Hepatocyte (in vitro differentiated cells): ENCODE measurements around the gene SERPINH1. TPM values are rescaled to one million over a fixed set of nuclear protein-coding genes. Genes with fewer than 3 reads are reported as not detected.

ENCODE experiments used
- DNase-seq: peaks from one replicate; pipeline ENCODE4 v3.0.0-alpha.2; 2016; ENCODE audit warnings: low spot score
- H2AFZ ChIP-seq: fragments of 200-600 bp; sonication (generic); 2 replicates; pipeline ENCODE4 v1.6.0; 2016; ENCODE audit warnings: antibody characterized with exemption, mild to moderate bottlenecking
- H3K27ac ChIP-seq: fragments of 200-600 bp; sonication (generic); 2 replicates; pipeline ENCODE4 v1.5.1; 2016; ENCODE audit warnings: mild to moderate bottlenecking
- H3K27me3 ChIP-seq: fragments of 200-600 bp; sonication (generic); 2 replicates; pipeline ENCODE4 v1.6.1; 2016
- H3K36me3 ChIP-seq: fragments of 200-600 bp; sonication (generic); replicated peaks from 2 replicates; pipeline ENCODE4 v1.5.1; 2016; ENCODE audit warnings: low read depth; ENCODE audit not compliant: insufficient read depth
- H3K4me1 ChIP-seq: fragments of 200-600 bp; sonication (generic); 2 replicates; pipeline ENCODE4 v1.5.1; 2016; ENCODE audit warnings: mild to moderate bottlenecking, moderate library complexity; ENCODE audit not compliant: insufficient read depth
- H3K4me2 ChIP-seq: fragments of 200-600 bp; sonication (generic); 2 replicates; pipeline ENCODE4 v1.6.0; 2016
- H3K4me3 ChIP-seq: fragments of 200-600 bp; sonication (generic); 2 replicates; pipeline ENCODE4 v1.5.1; 2016; ENCODE audit warnings: mild to moderate bottlenecking
- H3K79me2 ChIP-seq: fragments of 200-600 bp; sonication (generic); 2 replicates; pipeline ENCODE4 v1.6.0; 2017; ENCODE audit warnings: mild to moderate bottlenecking
- H3K9me2 ChIP-seq: fragments of 200-600 bp; sonication (generic); replicated peaks from 2 replicates; pipeline ENCODE4 v1.6.0; 2017; ENCODE audit warnings: mild to moderate bottlenecking; ENCODE audit not compliant: insufficient read depth
- H3K9me3 ChIP-seq: fragments of 200-600 bp; sonication (generic); 2 replicates; pipeline ENCODE4 v1.5.1; 2016; ENCODE audit warnings: low read depth, mild to moderate bottlenecking
- H4K20me1 ChIP-seq: fragments of 200-600 bp; sonication (generic); 2 replicates; pipeline ENCODE4 v1.6.0; 2016; ENCODE audit warnings: mild to moderate bottlenecking; ENCODE audit not compliant: insufficient read depth, poor library complexity, severe bottlenecking
- EZH2 ChIP-seq: fragments of 200-600 bp; sonication (generic); IDR thresholded peaks from 2 replicates; pipeline ENCODE4 v1.6.1; 2016; ENCODE audit warnings: antibody characterized with exemption, mild to moderate bottlenecking, borderline replicate concordance
- EZH2phosphoT487 ChIP-seq: fragments of 200-600 bp; sonication (generic); IDR thresholded peaks from one replicate; pipeline ENCODE4 v1.6.1; 2018; ENCODE audit warnings: antibody characterized with exemption, mild to moderate bottlenecking, low read depth, moderate library complexity; ENCODE audit not compliant: unreplicated experiment, severe bottlenecking
- WGBS: methylation state at CpG from one replicate; pipeline ENCODE4 v1.1.6; 2016; ENCODE audit warnings: low lambda C conversion rate; ENCODE audit errors: missing lambda C conversion rate; 5-methylcytosine and 5-hydroxymethylcytosine counted together
- polyA plus RNA-seq: library from polyadenylated mRNA; unstranded; fragments of >200 nt; fragmentation: Nextera tagmentation; extraction: Ambion mirVana; gene quantifications from 2 replicates; pipeline ENCODE4 v1.2.1, GENCODE V29; 2016
- total RNA-seq: library from RNA; depleted of rRNA; stranded (reverse); fragments of >200 nt; gene quantifications from 2 replicates; pipeline ENCODE4 v1.2.3, GENCODE V29; 2014
- TF ChIP-seq, protein P1 (sequence below): fragments of 200-600 bp; sonication (generic); IDR thresholded peaks from 2 replicates; pipeline ENCODE4 v1.5.1; 2016; ENCODE audit warnings: antibody characterized with exemption, mild to moderate bottlenecking; ENCODE audit not compliant: poor library complexity

Gene SERPINH1
- total and polyA plus RNA-seq, 2 experiments from 2014 or later, result 479 to 805 TPM

DNA sequence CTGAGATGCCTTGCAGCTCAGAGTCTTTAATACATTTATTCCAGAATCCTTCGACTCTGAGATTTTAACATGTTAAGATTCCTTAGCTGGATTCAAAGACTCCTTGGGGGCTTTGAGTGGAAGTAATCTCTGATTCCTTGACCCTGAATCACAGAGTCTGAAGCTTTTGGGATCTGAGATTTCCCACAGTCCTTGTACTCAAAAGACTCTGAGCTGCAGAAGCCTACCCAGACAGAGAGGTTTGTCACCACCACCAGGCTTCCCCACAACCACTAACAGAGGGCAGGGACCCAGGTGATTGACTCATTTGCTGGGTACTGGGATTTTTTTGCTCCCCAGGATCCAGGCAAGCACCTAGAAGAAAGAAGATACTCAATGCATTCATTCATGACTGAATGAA, 1.4 kb upstream of the SERPINH1 start:
- H3K4me3 ChIP-seq, result no peak overlapping the region
- no peak overlapping the region for H2AFZ ChIP-seq
- no peaks in the 10 kb centered on the region for H3K27me3 ChIP-seq
- peaks cover 33% of the 10 kb centered on the region for H3K79me2 ChIP-seq
- H3K9me2 ChIP-seq, result no peaks in the 10 kb centered on the region
- H3K36me3 ChIP-seq, result no peaks in the 10 kb centered on the region
- H4K20me1 ChIP-seq, result peaks cover 15% of the 10 kb centered on the region
- no peak overlapping the region for H3K4me2 ChIP-seq
- H3K4me1 ChIP-seq, result peaks cover 54% of the 10 kb centered on the region
- peak overlapping the region; percentile 99 for H3K27ac ChIP-seq
- H3K9me3 ChIP-seq, result no peaks in the 10 kb centered on the region
- TF ChIP-seq EZH2phosphoT487, result no peak
- TF ChIP-seq, protein P1, sequence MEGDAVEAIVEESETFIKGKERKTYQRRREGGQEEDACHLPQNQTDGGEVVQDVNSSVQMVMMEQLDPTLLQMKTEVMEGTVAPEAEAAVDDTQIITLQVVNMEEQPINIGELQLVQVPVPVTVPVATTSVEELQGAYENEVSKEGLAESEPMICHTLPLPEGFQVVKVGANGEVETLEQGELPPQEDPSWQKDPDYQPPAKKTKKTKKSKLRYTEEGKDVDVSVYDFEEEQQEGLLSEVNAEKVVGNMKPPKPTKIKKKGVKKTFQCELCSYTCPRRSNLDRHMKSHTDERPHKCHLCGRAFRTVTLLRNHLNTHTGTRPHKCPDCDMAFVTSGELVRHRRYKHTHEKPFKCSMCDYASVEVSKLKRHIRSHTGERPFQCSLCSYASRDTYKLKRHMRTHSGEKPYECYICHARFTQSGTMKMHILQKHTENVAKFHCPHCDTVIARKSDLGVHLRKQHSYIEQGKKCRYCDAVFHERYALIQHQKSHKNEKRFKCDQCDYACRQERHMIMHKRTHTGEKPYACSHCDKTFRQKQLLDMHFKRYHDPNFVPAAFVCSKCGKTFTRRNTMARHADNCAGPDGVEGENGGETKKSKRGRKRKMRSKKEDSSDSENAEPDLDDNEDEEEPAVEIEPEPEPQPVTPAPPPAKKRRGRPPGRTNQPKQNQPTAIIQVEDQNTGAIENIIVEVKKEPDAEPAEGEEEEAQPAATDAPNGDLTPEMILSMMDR, result no peak
- TF ChIP-seq EZH2, result no peak
- no peak for DNase-seq
- 53% methylated on average over 1 of the region's 1 CpG for WGBS

DNA sequence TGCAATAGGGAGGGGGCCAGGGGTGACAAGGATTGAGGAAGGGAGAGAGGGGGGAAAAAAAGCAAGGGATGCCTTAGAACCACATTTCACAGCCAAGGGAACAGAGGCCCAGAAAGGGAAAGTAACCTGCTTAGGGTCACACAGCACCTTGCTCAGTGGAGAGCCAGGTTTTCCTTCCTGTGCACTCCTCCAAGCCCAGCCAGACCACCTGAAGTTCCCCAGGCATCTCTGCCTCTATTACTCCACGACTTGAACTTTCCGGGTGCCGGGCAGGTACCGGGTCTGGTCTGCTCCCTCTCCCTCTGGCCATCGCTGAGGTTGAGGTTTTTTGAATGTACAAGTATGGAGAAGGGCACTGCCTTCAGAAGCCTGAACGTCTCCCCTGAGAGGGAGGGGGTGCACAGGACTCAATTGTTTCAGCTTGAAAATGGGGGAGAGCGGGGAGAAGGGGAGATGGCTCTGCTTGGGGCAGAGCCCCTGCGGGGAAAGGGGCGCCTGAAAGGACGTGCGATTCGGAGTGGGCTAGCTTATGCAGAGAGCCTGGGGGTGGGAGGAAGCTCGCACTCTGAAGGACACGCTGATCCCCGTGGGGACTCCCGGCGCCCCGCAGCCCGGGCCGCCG, 516 bp upstream of the SERPINH1 start:
- no peaks in the 10 kb centered on the region for H3K9me3 ChIP-seq
- peaks cover 24% of the 10 kb centered on the region for H4K20me1 ChIP-seq
- no peaks in the 10 kb centered on the region for H3K27me3 ChIP-seq
- H2AFZ ChIP-seq, result peak overlapping the region; percentile 45
- WGBS, result 30% methylated on average over 10 of the region's 21 CpGs
- TF ChIP-seq EZH2phosphoT487 (no peak), EZH2 (no peak)
- TF ChIP-seq, protein P1, result no peak
- peak overlapping the region; percentile 99 for H3K27ac ChIP-seq
- peak overlapping the region; percentile 89 for H3K4me3 ChIP-seq
- H3K79me2 ChIP-seq, result peaks cover 42% of the 10 kb centered on the region
- H3K36me3 ChIP-seq, result no peaks in the 10 kb centered on the region
- no peak for DNase-seq
- H3K9me2 ChIP-seq, result no peaks in the 10 kb centered on the region
- H3K4me2 ChIP-seq, result peak overlapping the region; percentile 92
- peaks cover 60% of the 10 kb centered on the region for H3K4me1 ChIP-seq

DNA sequence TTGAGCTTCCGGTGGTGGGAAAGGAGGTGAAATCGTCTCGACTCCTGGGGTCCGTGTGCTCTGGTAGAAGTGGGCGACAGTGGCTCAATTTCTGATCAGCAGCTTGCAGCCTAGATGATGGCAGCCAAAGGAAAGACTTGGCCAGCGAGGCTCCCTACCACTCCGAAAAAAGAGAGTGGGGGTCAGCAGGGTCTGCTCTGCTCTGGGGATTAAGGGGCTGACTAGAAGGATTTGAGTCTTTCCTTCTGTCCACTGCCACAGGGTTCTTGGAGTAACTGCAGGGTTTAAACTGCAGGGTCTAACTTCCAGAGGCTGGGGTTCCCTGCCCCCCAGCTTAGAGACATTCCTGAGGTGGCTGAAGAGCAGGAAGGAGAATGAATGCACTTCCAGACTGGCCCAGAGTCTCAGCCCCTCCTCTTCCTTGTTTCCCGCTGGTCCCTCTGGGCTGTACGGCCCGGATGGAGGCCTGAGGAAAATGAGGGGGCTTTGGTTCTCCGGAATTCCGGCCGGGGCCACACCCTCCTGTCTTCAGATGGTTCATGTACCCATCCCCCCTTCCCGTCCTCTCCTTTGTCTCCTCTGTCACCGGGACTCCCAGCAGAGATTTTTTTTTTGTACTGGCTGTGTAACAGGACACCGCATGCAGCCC, 907 bp downstream of the SERPINH1 start:
- peaks cover 39% of the 10 kb centered on the region for H4K20me1 ChIP-seq
- H3K9me3 ChIP-seq, result no peaks in the 10 kb centered on the region
- H2AFZ ChIP-seq, result no peak overlapping the region
- no peaks in the 10 kb centered on the region for H3K36me3 ChIP-seq
- peak overlapping the region; percentile 92 for H3K4me2 ChIP-seq
- H3K27me3 ChIP-seq, result no peaks in the 10 kb centered on the region
- H3K27ac ChIP-seq, result peak overlapping the region; percentile 99
- DNase-seq, result peak; percentile 80
- TF ChIP-seq, protein P1, result no peak
- TF ChIP-seq EZH2, result no peak
- no peak for TF ChIP-seq EZH2phosphoT487
- 1% methylated on average over 16 of the region's 16 CpGs for WGBS
- peak overlapping the region; percentile 89 for H3K4me3 ChIP-seq
- H3K79me2 ChIP-seq, result peaks cover 57% of the 10 kb centered on the region
- no peaks in the 10 kb centered on the region for H3K9me2 ChIP-seq
- peaks cover 50% of the 10 kb centered on the region for H3K4me1 ChIP-seq
